ENCODE measurements around the gene KSR2.
"Not testable (repeated sequence)": the region's sequence is repeated elsewhere in the genome, so short reads cannot be mapped to it uniquely, and the experiment has no call there.

KSR2 gene

GRCh38 chr12:117761528-117762100, 207.2 kb downstream of the KSR2 start:
- DNase-seq (ENCODE audit: low read depth in 2 of 2) = no peak

GRCh38 chr12:117760990-117761389, 207.8 kb downstream of the KSR2 start:
- H3K4me3 ChIP-seq (replicated peaks in 1 of 2; ENCODE audit: low read depth in 2 of 2, low read length in 2 of 2) = no peak overlapping the region
- TF ChIP-seq CTCF (IDR thresholded peaks at IDR 0.05; ENCODE audit: low read depth, low read length) = no peak
- DNase-seq (ENCODE audit: low read depth in 2 of 2) = no peak

More at GRCh38 chr12:117761528-117762100, 207.2 kb downstream of the KSR2 start:
- no peak for TF ChIP-seq CTCF (IDR thresholded peaks at IDR 0.05; ENCODE audit: low read depth, low read length)
- H3K4me3 ChIP-seq (replicated peaks in 1 of 2; ENCODE audit: low read depth in 2 of 2, low read length in 2 of 2) = no peak overlapping the region

GRCh38 chr12:117750657-117751056, 218.1 kb downstream of the KSR2 start:
- TF ChIP-seq CTCF (IDR thresholded peaks at IDR 0.05; ENCODE audit: low read depth, low read length) = no peak
- no peak overlapping the region for H3K4me3 ChIP-seq (replicated peaks in 1 of 2; ENCODE audit: low read depth in 2 of 2, low read length in 2 of 2)
- no peak for DNase-seq (ENCODE audit: low read depth in 2 of 2)

GRCh38 chr12:117749431-117749830, 219.4 kb downstream of the KSR2 start:
- no peak overlapping the region for H3K4me3 ChIP-seq (replicated peaks in 1 of 2; ENCODE audit: low read depth in 2 of 2, low read length in 2 of 2)
- DNase-seq (ENCODE audit: low read depth in 2 of 2) = no peak
- no peak for TF ChIP-seq CTCF (IDR thresholded peaks at IDR 0.05; ENCODE audit: low read depth, low read length)

- H3K4me3 ChIP-seq (replicated peaks in 1 of 2; ENCODE audit: low read depth in 2 of 2, low read length in 2 of 2); DNase-seq (ENCODE audit: low read depth in 2 of 2): not testable (repeated sequence)
Measured at GRCh38 chr12:117746358-117746757, 222.4 kb downstream of the KSR2 start.

GRCh38 chr12:117744418-117744817, 224.4 kb downstream of the KSR2 start:
- no peak for TF ChIP-seq CTCF (IDR thresholded peaks at IDR 0.05; ENCODE audit: low read depth, low read length)
- no peak overlapping the region for H3K4me3 ChIP-seq (replicated peaks in 1 of 2; ENCODE audit: low read depth in 2 of 2, low read length in 2 of 2)
- no peak for DNase-seq (ENCODE audit: low read depth in 2 of 2)

- no peak overlapping the region for H3K4me3 ChIP-seq (replicated peaks in 1 of 2; ENCODE audit: low read depth in 2 of 2, low read length in 2 of 2)
- DNase-seq (ENCODE audit: low read depth in 2 of 2) = no peak
- TF ChIP-seq CTCF (IDR thresholded peaks at IDR 0.05; ENCODE audit: low read depth, low read length) = no peak
Measured at GRCh38 chr12:117743761-117744160, 225.0 kb downstream of the KSR2 start.
